ENCODE measurements around the gene XRN2. TPM values are rescaled to one million over a fixed set of nuclear protein-coding genes. Genes with fewer than 3 reads are reported as not detected.
"Not testable (repeated sequence)": the region's sequence is repeated elsewhere in the genome, so short reads cannot be mapped to it uniquely, and the experiment has no call there.

The XRN2 gene
- total RNA-seq, 3 donors from 2014 or later, result 35.3 to 47.7 (median 43.2) TPM

GRCh38 chr20:21421601-21422236 lies 118.6 kb downstream of the XRN2 start:
- H3K4me3 ChIP-seq, result no peak overlapping the region
- ATAC-seq, result no peak
- no peaks in the 10 kb centered on the region for H3K4me1 ChIP-seq (ENCODE audit: low read depth)
- intact Hi-C loops (cut with DNase I, micrococcal nuclease), result no loop called here
- no peak for DNase-seq
- no peak for TF ChIP-seq CTCF (IDR thresholded peaks at IDR 0.05)
- no peaks in the 10 kb centered on the region for H3K36me3 ChIP-seq (ENCODE audit: low read depth)
- H3K9me3 ChIP-seq, result peaks cover 5% of the 10 kb centered on the region

GRCh38 chr20:21423712-21424111 lies 120.6 kb downstream of the XRN2 start:
- H3K4me1 ChIP-seq (ENCODE audit: low read depth); intact Hi-C loops (cut with DNase I, micrococcal nuclease); H3K36me3 ChIP-seq (ENCODE audit: low read depth); DNase-seq; ATAC-seq; H3K4me3 ChIP-seq; H3K9me3 ChIP-seq: not testable (repeated sequence)

GRCh38 chr20:21424846-21425245 lies 121.7 kb downstream of the XRN2 start:
- ATAC-seq, result no peak
- intact Hi-C loops (cut with DNase I, micrococcal nuclease), result no loop called here
- no peak overlapping the region for H3K4me3 ChIP-seq
- no peak for DNase-seq
- H3K36me3 ChIP-seq (ENCODE audit: low read depth), result no peaks in the 10 kb centered on the region
- no peak for TF ChIP-seq CTCF (IDR thresholded peaks at IDR 0.05)
- H3K9me3 ChIP-seq, result peaks cover 5% of the 10 kb centered on the region
- no peaks in the 10 kb centered on the region for H3K4me1 ChIP-seq (ENCODE audit: low read depth)

GRCh38 chr20:21430020-21430419 lies 126.9 kb downstream of the XRN2 start:
- H3K36me3 ChIP-seq (ENCODE audit: low read depth), result no peaks in the 10 kb centered on the region
- H3K4me3 ChIP-seq, result no peak overlapping the region
- no peak for ATAC-seq
- no peaks in the 10 kb centered on the region for H3K4me1 ChIP-seq (ENCODE audit: low read depth)
- intact Hi-C loops (cut with DNase I, micrococcal nuclease), result no loop called here
- H3K9me3 ChIP-seq, result peaks cover under 1% of the 10 kb centered on the region
- no peak for TF ChIP-seq CTCF (IDR thresholded peaks at IDR 0.05)
- no peak for DNase-seq

GRCh38 chr20:21432911-21433310 lies 129.8 kb downstream of the XRN2 start:
- DNase-seq, result no peak
- Histone ChIP-seq H3K4me3 (no peak overlapping the region), H3K9me3 (no peaks in the 10 kb centered on the region), H3K4me1 (ENCODE audit: low read depth) (no peaks in the 10 kb centered on the region), H3K36me3 (ENCODE audit: low read depth) (no peaks in the 10 kb centered on the region)
- intact Hi-C loops (cut with DNase I, micrococcal nuclease), result no loop called here
- ATAC-seq, result no peak
- TF ChIP-seq CTCF (IDR thresholded peaks at IDR 0.05), result no peak

- DNase-seq, result no peak
- Histone ChIP-seq H3K4me1 (ENCODE audit: low read depth) (no peaks in the 10 kb centered on the region), H3K4me3 (no peak overlapping the region), H3K36me3 (ENCODE audit: low read depth) (no peaks in the 10 kb centered on the region), H3K9me3 (no peaks in the 10 kb centered on the region)
- intact Hi-C loops (cut with DNase I, micrococcal nuclease), result no loop called here
- ATAC-seq, result no peak
- no peak for TF ChIP-seq CTCF (IDR thresholded peaks at IDR 0.05)
These were observed 130.3 kb downstream of the XRN2 start for GRCh38 chr20:21433329-21433890.

All from mucosa of descending colon (tissue), 3 donors.